ENCODE results near the gene PAFAH2. TPM values are rescaled to one million over a fixed set of nuclear protein-coding genes. Genes with fewer than 3 reads are reported as not detected.

Gene PAFAH2
- total RNA-seq, 1 experiment from 2014 or later, result 12.8 TPM

DNA sequence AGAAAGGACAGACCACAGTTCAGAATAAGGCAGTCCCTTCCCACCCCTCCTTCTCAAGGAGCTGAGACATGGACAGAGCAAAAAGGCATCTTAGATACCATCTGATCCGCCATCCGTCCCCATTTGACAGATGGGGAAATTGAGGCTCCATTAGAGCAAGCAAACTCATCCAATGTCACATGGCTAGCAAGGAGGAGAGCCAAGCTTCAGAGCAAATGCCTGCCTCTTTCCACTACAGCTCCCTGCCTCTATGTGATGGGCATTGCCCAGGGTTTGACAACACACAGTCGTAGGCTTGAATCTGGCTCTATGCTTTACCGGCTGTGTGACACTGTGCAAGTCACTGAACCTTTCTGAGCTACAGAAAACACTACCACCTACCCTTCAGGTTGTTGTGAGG, 44.1 kb upstream of the PAFAH2 start:
- Mint-ChIP-seq H3K27me3 (ENCODE audit: insufficient read depth, unreplicated experiment) (peaks cover 20% of the 10 kb centered on the region), H3K36me3 (ENCODE audit: insufficient read depth, unreplicated experiment) (no peaks in the 10 kb centered on the region), H3K4me1 (ENCODE audit: insufficient read depth, unreplicated experiment) (no peaks in the 10 kb centered on the region), H3K4me3 (ENCODE audit: unreplicated experiment) (no peak overlapping the region), H3K9me3 (ENCODE audit: unreplicated experiment) (no peaks in the 10 kb centered on the region), H3K27ac (ENCODE audit: low read depth, unreplicated experiment) (no peak overlapping the region)
- no TSS peak for BruUV-seq (replicated peaks)
- POLR2A ChIA-PET, result no interaction called here
- no peak for DNase-seq (ENCODE audit: unreplicated experiment)
- CTCF ChIA-PET, result interaction anchor here (0.6 to 1.5 kb wide), 4 partner anchors 63 to 688 kb away, joined by 3 to 4 read pairs (median 3); no protein-coding TSS in a partner anchor
- TF ChIP-seq, protein P1, sequence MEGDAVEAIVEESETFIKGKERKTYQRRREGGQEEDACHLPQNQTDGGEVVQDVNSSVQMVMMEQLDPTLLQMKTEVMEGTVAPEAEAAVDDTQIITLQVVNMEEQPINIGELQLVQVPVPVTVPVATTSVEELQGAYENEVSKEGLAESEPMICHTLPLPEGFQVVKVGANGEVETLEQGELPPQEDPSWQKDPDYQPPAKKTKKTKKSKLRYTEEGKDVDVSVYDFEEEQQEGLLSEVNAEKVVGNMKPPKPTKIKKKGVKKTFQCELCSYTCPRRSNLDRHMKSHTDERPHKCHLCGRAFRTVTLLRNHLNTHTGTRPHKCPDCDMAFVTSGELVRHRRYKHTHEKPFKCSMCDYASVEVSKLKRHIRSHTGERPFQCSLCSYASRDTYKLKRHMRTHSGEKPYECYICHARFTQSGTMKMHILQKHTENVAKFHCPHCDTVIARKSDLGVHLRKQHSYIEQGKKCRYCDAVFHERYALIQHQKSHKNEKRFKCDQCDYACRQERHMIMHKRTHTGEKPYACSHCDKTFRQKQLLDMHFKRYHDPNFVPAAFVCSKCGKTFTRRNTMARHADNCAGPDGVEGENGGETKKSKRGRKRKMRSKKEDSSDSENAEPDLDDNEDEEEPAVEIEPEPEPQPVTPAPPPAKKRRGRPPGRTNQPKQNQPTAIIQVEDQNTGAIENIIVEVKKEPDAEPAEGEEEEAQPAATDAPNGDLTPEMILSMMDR (IDR thresholded peaks at IDR 0.05; ENCODE audit: unreplicated experiment), result no peak
- intact Hi-C loops (cut with micrococcal nuclease), result no loop called here

GRCh38 chr1:26041401-26041800, 43.5 kb upstream of the PAFAH2 start:
- CTCF ChIA-PET, result interaction anchor here (0.6 to 1.7 kb wide), 6 partner anchors 64 to 842 kb away, joined by 3 to 7 read pairs (median 4); no protein-coding TSS in a partner anchor
- intact Hi-C loops (cut with micrococcal nuclease), result no loop called here
- no peak overlapping the region for H3K4me3 Mint-ChIP-seq (ENCODE audit: unreplicated experiment)
- no TSS peak for BruUV-seq (replicated peaks)
- no peaks in the 10 kb centered on the region for H3K36me3 Mint-ChIP-seq (ENCODE audit: insufficient read depth, unreplicated experiment)
- POLR2A ChIA-PET, result interaction anchor here (0.5 to 0.6 kb wide), 2 partner anchors 37 to 122 kb away, joined by 3 read pairs; no protein-coding TSS in a partner anchor
- peaks cover 14% of the 10 kb centered on the region for H3K27me3 Mint-ChIP-seq (ENCODE audit: insufficient read depth, unreplicated experiment)
- H3K9me3 Mint-ChIP-seq (ENCODE audit: unreplicated experiment), result no peaks in the 10 kb centered on the region
- DNase-seq (ENCODE audit: unreplicated experiment), result no peak
- H3K27ac Mint-ChIP-seq (ENCODE audit: low read depth, unreplicated experiment), result no peak overlapping the region
- peaks cover 4% of the 10 kb centered on the region for H3K4me1 Mint-ChIP-seq (ENCODE audit: insufficient read depth, unreplicated experiment)
- TF ChIP-seq, protein P1 (IDR thresholded peaks at IDR 0.05; ENCODE audit: unreplicated experiment), result no peak

GRCh38 chr1:26038904-26039303, 41.0 kb upstream of the PAFAH2 start:
- DNase-seq (ENCODE audit: unreplicated experiment), result no peak
- Mint-ChIP-seq H3K9me3 (ENCODE audit: unreplicated experiment) (no peaks in the 10 kb centered on the region), H3K27me3 (ENCODE audit: insufficient read depth, unreplicated experiment) (no peaks in the 10 kb centered on the region), H3K36me3 (ENCODE audit: insufficient read depth, unreplicated experiment) (no peaks in the 10 kb centered on the region), H3K4me1 (ENCODE audit: insufficient read depth, unreplicated experiment) (peaks cover 11% of the 10 kb centered on the region), H3K27ac (ENCODE audit: low read depth, unreplicated experiment) (no peak overlapping the region), H3K4me3 (ENCODE audit: unreplicated experiment) (no peak overlapping the region)
- TF ChIP-seq, protein P1 (IDR thresholded peaks at IDR 0.05; ENCODE audit: unreplicated experiment), result no peak
- POLR2A ChIA-PET, result no interaction called here
- intact Hi-C loops (cut with micrococcal nuclease), result loop anchor here (5.0 kb wide), 2 partner anchors 278 to 353 kb away; partner anchors contain the start of gene CD52
- BruUV-seq (replicated peaks), result no TSS peak
- CTCF ChIA-PET, result interaction anchor here (0.6 to 6.5 kb wide), 2 partner anchors 105 to 283 kb away, joined by 3 to 55 read pairs; no protein-coding TSS in a partner anchor

DNA sequence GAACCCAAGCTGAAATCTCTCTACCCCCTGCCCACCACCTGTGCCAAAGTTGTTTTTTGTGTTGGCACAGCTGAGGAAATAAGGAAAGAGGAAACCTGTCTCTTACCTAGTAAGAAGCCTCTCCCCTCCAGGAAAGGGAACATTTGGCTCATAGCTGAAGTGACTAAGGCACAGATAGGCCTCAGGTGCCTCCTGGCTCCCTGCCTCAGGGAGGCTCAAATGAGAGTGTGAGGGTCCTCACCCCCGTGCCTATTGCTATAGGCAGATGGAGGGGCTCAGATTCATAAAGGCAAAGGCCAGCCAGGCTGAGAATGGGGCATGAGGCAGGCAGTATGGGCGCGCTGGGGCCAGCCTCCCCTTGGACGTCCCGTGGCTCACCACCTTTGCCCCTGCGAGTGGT, 40.6 kb upstream of the PAFAH2 start:
- ChIA-PET CTCF (interaction anchor here (0.6 to 6.5 kb wide), 3 partner anchors 106 to 500 kb away, joined by 3 to 55 read pairs (median 3); no protein-coding TSS in a partner anchor), POLR2A (no interaction called here)
- no peak for DNase-seq (ENCODE audit: unreplicated experiment)
- H3K27ac Mint-ChIP-seq (ENCODE audit: low read depth, unreplicated experiment), result no peak overlapping the region
- no peaks in the 10 kb centered on the region for H3K36me3 Mint-ChIP-seq (ENCODE audit: insufficient read depth, unreplicated experiment)
- intact Hi-C loops (cut with micrococcal nuclease), result loop anchor here (5.0 kb wide), 2 partner anchors 279 to 354 kb away; partner anchors contain the start of gene CD52
- no peak overlapping the region for H3K4me3 Mint-ChIP-seq (ENCODE audit: unreplicated experiment)
- no TSS peak for BruUV-seq (replicated peaks)
- peaks cover 11% of the 10 kb centered on the region for H3K4me1 Mint-ChIP-seq (ENCODE audit: insufficient read depth, unreplicated experiment)
- no peaks in the 10 kb centered on the region for H3K27me3 Mint-ChIP-seq (ENCODE audit: insufficient read depth, unreplicated experiment)
- TF ChIP-seq, protein P1 (IDR thresholded peaks at IDR 0.05; ENCODE audit: unreplicated experiment), result no peak
- no peaks in the 10 kb centered on the region for H3K9me3 Mint-ChIP-seq (ENCODE audit: unreplicated experiment)

Measured in MCF 10A (cell line).